HG03064 (cell line): ENCODE data around the gene TCHH.

Experiments
- ATAC-seq: cut with Tn5 transposase; IDR thresholded peaks from one replicate; pipeline ENCODE4 v1.9.1; 2021; ENCODE audit warnings: low read depth; ENCODE audit not compliant: unreplicated experiment

TCHH gene

DNA sequence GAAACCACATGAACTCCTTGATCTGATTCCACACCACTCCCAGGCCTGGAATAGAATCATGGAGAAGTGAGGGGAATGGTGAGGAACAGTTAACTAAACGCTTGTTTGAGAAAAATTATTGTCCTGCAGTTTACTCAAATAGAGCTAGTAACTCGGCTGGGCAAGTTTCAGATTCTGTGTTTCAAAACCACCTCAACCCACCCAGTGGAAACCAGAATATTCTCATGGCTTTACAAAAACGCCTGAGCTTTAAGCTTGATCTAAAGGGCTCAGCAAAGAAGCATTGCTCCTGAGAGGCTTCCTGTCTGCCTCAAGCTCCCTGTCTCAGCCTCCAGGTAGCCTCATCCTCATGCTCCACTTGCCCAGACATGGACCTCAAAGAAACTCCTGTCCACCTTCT lies 42.9 kb downstream of the TCHH start:
- no peak for ATAC-seq

DNA sequence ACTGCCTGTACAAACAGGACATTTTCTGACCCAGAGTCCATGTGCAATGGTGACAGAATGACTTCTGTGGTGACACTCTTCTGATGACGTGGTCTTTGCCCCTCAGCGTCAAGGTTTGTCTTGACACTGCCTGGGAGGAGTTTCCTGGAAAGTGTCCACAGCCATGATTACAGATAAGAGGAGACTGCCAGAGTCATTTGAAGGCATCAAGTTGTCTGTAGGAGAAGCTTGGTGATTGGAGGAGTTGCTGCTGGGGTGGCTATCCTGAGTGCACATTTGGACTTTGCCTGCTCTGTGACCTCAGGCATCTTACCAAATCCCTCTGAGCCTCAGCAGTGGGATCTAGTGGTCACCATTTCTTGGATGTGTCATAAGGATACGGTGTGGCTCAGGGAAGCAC lies 44.1 kb downstream of the TCHH start:
- no peak for ATAC-seq

DNA sequence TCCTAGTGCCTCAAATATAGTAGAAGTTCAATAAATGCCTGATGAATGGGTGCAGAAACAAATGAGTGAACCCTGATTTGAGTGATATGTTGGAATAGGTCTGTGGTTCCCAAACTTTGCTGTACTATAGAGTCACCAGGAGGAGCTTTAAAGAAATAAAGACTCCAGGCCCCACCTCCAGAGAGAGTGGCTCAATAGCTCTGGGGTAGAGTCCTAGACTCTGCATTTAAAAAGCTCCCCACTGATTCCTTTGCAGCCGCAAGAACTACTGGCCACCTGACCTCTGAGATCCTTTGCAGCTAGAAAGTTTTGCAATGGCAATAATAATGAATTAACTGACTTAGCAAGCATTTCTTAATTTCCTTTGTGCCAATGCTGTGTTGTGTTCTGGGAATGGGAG lies 47.3 kb downstream of the TCHH start:
- no peak for ATAC-seq

- no peak for ATAC-seq
Observed at GRCh38 chr1:152067150-152067549, 48.1 kb downstream of the TCHH start.

DNA sequence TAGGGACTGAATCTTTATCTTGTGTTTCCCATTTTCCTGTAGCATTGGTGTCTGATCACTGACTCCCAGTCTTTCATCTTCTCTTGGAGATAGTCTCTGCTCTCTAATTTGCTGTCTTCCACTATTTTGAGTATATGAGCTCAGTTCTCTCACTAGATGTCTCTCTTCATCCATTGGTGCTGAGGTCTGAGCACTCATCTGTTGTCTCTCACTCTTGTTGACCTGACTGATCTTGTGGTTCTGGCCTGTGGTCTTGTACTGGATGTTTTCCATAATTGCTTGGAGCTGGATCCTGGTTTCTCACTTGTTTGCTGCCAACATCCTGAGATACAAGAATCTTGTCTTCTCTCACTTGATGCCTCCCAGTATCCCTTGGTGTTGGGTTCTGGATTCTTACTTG lies 53.3 kb downstream of the TCHH start:
- ATAC-seq, result no peak
